DMS53 (cell line): ENCODE data around the gene PMVK.

Experiments
- DNase-seq: peaks from one replicate; lab custom pipeline; 2025; lab: John Stamatoyannopoulos, UW

The PMVK gene

GRCh38 chr1:154966111-154966510 lies 29.6 kb upstream of the PMVK start:
- DNase-seq = no peak

- DNase-seq = no peak
Observed at GRCh38 chr1:154964359-154964758, 27.8 kb upstream of the PMVK start.

DNA sequence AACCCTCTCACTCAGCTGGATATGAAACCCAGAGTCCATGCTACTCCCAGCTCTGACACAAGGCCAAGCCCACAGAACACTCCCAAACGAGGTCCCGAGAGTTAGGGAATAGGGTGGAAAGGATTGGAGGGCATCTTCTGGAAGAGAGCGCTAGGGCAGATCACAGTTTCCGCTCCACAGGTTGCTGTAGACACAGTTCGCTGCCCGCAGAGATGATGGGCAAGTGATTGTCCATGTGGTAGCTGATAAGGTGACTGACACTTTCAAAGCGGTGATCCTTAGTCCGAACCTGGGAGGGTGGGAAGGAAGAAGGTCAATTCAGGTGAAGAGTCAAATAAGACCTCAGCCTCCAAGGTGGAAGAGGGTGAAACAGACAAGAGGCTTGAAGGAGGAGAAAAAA lies 27.1 kb upstream of the PMVK start:
- no peak for DNase-seq

GRCh38 chr1:154962795-154963330 lies 26.3 kb upstream of the PMVK start:
- DNase-seq = no peak

GRCh38 chr1:154962156-154962749 lies 25.7 kb upstream of the PMVK start:
- peak; percentile 68 for DNase-seq

DNA sequence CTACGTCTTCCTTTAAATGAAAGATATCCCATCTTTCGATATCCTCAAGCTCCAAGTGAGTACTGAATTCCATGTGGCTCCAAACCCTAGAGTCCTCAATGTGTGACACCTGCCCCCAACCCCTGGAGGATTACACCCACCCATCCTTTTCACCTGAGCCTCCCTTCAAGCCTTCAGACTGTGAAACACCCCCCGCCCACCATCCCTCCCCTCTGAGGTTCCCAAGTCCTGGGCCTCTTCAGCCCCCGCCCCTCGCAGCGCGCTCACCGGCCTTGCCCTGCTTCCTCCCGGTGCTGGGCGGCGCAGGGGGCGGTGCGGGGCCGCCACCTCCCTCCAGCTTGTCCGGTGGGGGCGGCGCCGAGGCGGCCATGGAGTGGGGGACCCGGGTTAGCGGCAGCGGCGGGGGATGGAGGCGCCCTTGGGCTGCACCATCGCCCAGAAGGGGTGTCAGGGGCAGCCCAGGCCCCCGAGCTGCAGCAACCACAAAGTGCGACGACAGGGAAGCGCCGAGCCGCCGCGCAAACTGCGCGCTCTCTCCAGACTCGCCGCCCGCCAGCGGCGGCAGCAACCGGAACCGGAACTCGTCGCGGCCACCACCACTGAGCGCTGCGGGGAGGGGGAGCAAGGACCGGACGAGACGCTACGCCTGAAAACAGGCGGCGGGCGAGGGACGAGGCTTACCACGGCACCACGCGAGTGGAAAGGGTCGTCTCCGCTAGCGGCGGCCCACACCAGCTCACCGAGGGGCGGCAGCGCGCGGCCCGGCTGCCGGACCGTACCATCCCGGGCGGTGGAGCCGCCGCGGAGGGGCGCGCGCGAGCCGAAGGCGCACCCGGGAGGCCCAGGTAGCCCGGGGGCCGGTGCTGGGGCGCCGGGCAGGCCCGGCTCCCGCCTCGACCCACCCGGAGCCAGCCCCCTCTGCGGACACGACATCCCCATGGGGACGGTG lies 25.0 kb upstream of the PMVK start, which contains the start of gene PYGO2:
Gene PYGO2 (minus strand): TSS at position 576 of the 949 bp plus-strand sequence. CDS start 206 bp downstream, at position 370.
- peak; percentile 90 for DNase-seq

- no peak for DNase-seq
Observed at GRCh38 chr1:154960446-154961136, 24.1 kb upstream of the PMVK start.

- DNase-seq = no peak
Observed at GRCh38 chr1:154959426-154959780, 22.9 kb upstream of the PMVK start.

- no peak for DNase-seq
Observed at GRCh38 chr1:154958681-154959425, 22.3 kb upstream of the PMVK start.

GRCh38 chr1:154958036-154958435 lies 21.5 kb upstream of the PMVK start:
- no peak for DNase-seq

- DNase-seq = no peak
Observed at GRCh38 chr1:154957091-154957657, 20.7 kb upstream of the PMVK start.

DNA sequence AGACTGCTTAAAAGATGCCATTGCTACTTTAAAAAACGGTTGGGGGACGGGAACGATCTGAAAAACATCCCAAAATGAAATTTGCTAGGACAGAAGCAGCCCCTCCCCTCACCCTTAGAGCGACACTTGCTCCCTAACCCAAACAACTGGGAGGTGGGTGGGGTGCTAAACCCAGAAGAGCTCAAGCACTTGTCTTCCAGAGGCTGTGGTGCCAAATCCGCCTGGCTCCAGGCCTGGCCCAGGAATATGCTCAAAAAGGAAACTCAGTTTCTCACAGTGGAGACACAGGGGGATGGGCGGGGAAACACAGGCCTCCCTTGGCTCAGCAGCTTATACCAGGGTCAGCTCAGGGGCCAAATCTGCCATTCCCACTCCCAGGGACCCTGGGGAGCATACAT lies 20.0 kb upstream of the PMVK start:
- DNase-seq = peak; percentile 42

DNA sequence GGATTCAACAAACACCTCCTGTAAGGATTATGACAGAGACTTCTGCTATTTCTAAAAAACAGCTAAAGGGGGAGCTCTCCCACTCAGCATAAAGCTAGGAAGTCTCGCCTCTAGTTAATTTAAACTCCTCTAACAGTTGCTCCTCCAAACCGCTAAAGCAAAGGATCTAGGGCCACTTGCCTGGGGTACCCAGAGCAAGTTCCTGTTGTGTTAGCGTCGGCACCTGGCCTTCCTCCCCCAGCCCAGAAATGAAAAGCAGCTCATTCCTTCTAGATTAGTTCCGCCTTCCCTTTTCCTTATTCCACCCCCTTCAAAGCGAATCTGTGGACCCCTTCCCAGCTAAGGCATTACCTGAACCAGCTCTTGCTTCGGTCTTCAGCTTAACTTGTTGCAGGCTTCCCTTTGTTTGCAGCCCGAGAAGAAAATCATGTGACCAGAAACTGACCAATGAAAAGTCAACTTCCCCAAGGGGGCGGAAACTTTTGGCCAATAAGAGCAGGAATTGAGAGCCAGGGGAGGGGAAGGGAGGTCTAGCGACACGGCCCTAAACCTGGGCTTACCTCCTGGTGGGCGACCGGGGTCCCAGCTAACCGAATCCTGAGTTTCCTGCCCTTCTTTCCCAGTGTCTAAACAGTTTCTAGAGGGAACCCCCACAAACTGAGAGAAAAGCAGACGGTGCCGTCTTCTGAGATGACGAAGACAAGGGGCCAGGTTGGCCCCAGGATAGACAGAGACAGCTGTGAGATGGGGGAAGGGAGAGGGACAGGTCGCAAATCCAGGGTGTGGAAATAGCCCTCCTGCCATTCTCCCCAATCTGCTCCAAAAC lies 19.4 kb upstream of the PMVK start, which contains the start of gene PBXIP1:
Gene PBXIP1 (minus strand): TSS at position 382 of the 826 bp plus-strand sequence. CDS start 2,378 bp downstream, outside the sequence.
- peak; percentile 95 for DNase-seq

DNA sequence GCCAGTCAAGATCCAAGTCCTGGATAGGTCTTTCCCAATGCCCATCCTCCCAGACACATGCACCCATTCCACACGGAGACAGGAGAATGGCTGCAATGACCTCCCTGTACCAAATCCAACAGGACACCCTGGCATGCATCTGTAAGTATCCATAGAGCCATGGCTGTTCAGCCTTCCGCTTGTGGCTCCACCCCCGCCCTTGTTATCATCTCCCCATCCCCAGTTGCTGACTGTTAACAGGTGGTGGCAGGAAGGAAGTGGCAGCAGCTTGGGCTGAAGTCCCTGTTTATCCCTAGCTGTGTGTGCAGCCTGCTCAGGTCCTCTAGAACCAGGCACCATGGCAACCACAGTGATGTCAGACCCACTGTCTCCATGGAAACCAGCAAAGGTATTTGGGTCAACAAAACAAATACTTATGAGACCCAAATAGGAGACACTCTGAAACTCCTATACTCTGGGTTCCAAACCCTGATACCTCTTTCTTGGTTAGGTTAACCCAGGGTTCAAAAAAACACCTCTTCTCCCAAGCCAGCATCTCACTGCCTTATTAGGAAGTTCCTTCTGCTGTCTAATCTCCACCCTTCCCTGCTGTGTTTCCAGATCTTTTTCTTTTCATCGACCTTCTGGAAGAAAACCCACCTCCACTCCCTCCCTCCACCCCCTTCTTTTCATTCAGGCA lies 18.7 kb upstream of the PMVK start:
- DNase-seq = peak; percentile 99

DNA sequence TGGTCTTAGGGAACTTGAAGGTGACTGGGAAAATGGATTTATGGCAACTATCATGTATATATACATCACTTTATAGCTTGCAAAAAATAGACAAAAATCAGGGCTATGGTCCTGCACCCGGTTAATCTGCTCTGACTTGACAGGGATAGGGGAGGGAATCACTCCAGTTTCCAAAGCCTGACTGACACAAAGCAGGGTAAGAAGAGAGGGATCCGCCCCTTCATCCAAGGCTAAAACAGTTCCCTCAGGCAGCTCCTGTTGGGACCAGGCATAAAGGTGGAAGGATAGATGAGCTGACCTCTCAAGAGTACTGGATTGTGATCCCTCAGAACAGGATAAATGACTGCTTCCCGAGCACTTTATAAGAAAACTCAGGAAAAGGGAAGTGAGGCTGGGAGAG lies 18.0 kb upstream of the PMVK start:
- peak; percentile 50 for DNase-seq

- DNase-seq = no peak
Observed at GRCh38 chr1:154953611-154954038, 17.1 kb upstream of the PMVK start.

DNA sequence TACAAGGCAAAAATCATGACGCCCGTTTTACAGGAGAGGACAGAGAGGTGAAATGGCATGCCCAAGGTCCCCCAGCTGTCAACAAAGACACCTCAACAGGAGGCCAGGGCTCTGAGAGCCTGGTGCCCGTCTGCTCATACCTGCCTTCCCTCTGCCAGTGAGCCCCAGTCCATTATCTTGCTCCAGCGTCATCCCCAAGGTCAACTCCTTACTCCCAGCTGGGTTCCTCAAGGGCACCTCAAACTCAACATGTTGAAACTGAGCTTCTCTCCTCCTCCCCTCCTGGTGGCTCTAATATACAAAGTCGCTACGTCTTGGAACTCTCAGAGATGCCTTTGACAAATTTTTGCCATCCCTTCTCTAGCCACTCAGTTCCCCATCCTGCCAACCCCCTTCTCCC lies 16.1 kb upstream of the PMVK start:
- DNase-seq = no peak

GRCh38 chr1:154951901-154952657 lies 15.6 kb upstream of the PMVK start:
- DNase-seq = no peak

DNA sequence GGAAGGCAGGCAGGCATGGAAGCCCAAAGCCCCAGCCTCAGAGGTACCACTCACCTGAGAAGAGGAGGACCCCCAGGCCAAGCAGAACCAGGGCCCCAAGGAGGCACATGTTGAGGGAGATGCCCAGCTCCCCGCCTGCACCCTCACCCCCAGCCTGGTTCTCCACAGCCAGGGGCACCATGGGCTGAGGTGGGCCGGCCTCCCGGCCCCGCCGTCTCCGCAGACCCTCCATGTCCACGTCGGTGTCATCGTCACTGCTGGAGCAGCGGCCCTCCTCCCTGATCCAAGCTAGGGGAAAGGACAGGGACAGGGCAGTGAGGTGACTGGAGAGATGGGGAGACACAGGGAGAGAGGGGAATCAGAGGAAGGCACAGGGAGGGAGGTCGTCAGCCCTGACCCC lies 11.6 kb upstream of the PMVK start:
- no peak for DNase-seq
